GM12874 (cell line): Measurements from ENCODE around the gene IP6K1.

Source experiments
- TF ChIP-seq, protein P1 (sequence below): IDR thresholded peaks from 2 replicates; pipeline ENCODE4 v1.5.1; 2011; ENCODE audit warnings: low read depth, mild to moderate bottlenecking, control low read depth, low read length, moderate library complexity; ENCODE audit not compliant: insufficient read depth

IP6K1 gene

DNA sequence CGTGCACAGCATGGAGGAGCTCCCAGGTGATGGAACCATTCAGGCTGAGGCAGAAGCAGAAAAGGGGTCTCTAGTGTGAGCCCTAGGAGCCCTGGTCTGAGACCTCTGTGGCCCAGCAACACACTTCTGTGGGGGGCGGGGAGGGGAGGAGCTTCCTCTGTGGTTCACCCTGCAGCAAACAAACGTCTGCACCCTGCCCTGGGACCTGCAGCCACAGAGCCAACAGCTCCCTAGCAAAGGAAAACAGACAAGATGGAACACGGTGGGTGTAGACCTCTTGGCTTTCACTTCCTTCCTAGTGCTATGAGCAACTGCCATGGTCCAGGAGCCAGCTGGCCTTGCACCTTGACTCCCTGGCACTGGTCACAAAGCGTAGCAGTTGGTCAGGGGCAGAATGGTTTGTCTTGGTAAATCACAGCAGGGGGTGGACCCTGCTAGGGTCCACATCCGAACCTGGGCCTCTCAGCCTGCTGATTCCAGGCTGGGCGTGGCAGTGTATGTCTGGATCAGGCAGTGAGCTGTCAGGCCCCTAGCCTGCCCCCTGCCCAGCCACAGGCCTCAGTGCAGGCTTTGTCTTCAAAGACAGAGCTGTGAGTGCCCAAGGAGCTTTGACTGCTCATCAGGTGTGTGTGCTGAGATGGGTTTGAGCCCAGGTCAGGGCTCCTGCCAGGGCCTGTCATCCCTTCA lies 73.6 kb downstream of the IP6K1 start:
- TF ChIP-seq, protein P1, sequence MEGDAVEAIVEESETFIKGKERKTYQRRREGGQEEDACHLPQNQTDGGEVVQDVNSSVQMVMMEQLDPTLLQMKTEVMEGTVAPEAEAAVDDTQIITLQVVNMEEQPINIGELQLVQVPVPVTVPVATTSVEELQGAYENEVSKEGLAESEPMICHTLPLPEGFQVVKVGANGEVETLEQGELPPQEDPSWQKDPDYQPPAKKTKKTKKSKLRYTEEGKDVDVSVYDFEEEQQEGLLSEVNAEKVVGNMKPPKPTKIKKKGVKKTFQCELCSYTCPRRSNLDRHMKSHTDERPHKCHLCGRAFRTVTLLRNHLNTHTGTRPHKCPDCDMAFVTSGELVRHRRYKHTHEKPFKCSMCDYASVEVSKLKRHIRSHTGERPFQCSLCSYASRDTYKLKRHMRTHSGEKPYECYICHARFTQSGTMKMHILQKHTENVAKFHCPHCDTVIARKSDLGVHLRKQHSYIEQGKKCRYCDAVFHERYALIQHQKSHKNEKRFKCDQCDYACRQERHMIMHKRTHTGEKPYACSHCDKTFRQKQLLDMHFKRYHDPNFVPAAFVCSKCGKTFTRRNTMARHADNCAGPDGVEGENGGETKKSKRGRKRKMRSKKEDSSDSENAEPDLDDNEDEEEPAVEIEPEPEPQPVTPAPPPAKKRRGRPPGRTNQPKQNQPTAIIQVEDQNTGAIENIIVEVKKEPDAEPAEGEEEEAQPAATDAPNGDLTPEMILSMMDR: no peak

DNA sequence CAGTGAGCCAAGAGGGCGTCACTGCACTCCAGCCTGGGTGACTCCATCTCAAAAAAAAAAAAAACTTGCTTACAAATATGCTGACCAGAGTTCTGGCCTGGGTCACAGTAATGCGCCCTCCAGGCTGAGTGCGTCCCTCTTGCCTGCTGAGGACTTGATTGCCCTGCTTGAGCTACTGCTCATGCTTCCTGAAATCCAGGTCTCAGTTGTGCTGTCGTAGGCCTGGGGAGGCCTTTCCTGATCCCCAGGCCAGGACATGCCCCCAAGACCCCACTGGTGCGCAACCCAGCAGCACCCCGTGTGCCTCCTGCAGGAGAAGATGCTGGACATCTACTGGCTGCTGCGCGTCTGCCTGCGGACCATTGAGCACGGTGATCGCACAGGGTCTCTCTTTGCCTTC lies 74.2 kb downstream of the IP6K1 start:
- TF ChIP-seq, protein P1: no peak

- TF ChIP-seq, protein P1: no peak
These were observed 74.9 kb downstream of the IP6K1 start for GRCh38 chr3:49711489-49711888.

DNA sequence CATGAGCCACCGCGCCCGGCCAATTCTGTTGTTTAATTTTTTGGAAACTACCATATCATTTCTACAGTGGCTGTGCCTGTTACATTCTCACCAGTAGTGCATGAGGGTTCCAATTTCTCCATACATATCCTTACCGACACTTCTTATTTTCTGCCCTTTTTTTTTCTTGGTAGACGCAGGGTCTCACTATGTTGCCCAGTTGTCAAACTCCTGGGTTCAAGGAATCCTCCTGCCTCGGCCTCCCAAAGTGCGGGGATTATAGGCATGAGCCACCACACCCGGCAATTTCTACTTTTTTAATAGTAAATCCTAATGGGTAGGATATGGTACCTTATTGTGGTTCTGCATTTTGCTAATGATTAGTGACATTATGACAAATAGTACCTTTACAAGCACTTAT lies 76.5 kb downstream of the IP6K1 start:
- TF ChIP-seq, protein P1: no peak

GRCh38 chr3:49707113-49707480 lies 79.2 kb downstream of the IP6K1 start:
- TF ChIP-seq, protein P1: no peak

- TF ChIP-seq, protein P1: no peak
These were observed 79.8 kb downstream of the IP6K1 start for GRCh38 chr3:49706456-49707112.

GRCh38 chr3:49705390-49705960 lies 80.9 kb downstream of the IP6K1 start:
- TF ChIP-seq, protein P1: no peak
